ENCODE results near the gene ZNF853. TPM values are rescaled to one million over a fixed set of nuclear protein-coding genes. Genes with fewer than 3 reads are reported as not detected.
A peak's percentile ranks its signal among the peaks of the same experiment; 100 is the strongest.
"Not testable (repeated sequence)": the region's sequence is repeated elsewhere in the genome, so short reads cannot be mapped to it uniquely, and the experiment has no call there.

The ZNF853 gene
- under 1 TPM; 0.18 to 0.23 TPM for total RNA-seq

DNA sequence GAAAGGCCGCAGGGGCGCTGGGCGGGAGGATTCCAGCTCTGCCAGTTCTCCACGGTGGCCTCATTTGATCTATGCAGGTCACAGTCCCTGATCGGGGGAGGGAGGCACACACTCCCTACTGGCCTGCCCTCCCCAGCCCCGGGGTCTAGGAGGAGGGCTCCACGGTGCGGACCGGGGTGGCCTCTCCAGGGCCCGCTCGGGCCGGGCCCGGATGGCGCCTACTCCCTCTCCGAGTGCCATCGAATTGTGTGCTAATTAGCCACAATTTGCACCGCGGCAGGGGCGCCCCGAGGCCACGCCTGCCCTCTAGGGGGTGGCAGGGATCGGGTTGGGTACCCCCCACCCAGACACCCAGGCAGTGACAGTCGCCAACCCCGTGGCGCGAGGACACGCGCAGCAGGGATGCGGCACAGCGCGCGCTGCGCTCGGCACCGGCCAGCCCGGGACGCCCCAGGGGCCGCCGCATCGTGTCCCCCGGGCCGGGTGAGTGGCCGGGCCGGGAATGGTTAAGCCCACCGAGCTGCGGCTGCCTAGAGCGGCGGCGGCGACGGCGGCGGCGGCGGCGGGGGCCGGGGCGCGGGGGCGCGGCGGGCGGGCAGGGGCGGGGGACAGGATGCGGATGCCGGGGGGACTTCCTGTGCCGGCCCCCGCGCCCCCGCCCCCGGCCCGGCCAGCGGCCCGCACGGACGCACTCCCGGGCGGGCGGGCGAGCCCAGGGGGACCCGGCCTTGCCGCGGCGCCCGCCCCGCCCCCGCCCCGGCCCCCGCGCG, at the start of gene ZNF853:
TSS of gene ZNF853 (plus strand) at position 658 of the 770 bp plus-strand sequence. CDS start 565 bp downstream, outside the sequence.
- Mint-ChIP-seq H3K27me3 (peaks cover 37% of the 10 kb centered on the region), H3K36me3 (ENCODE audit: low read depth) (peaks cover 2% of the 10 kb centered on the region), H3K4me3 (peak within 1 kb of the TSS; percentile 38), H3K4me1 (peaks cover 13% of the 10 kb centered on the region), H3K9me3 (no peaks in the 10 kb centered on the region), H3K27ac (no peak within 1 kb of the TSS)
- ChIA-PET POLR2A (interaction anchor here (1.9 kb wide), 1 partner anchor 25 kb away, joined by 4 read pairs; the partner anchor contains the start of gene INTS15), CTCF (no interaction called here)
- no peak for DNase-seq

- CTCF ChIA-PET: no interaction called here
- H3K27me3 Mint-ChIP-seq: peaks cover 5% of the 10 kb centered on the region
- H3K9me3 Mint-ChIP-seq: no peaks in the 10 kb centered on the region
- H3K4me3 Mint-ChIP-seq: no peak overlapping the region
- no peak for DNase-seq
- POLR2A ChIA-PET: no interaction called here
- no peaks in the 10 kb centered on the region for H3K36me3 Mint-ChIP-seq (ENCODE audit: low read depth)
- no peak overlapping the region for H3K27ac Mint-ChIP-seq
- H3K4me1 Mint-ChIP-seq: no peaks in the 10 kb centered on the region
Observed at GRCh38 chr7:6565655-6566054, 49.8 kb upstream of the ZNF853 start.

GRCh38 chr7:6567886-6568285, 47.5 kb upstream of the ZNF853 start:
- no peak overlapping the region for H3K4me3 Mint-ChIP-seq
- ChIA-PET POLR2A (no interaction called here), CTCF (interaction anchor here (1.3 kb wide), 1 partner anchor 9 kb away, joined by 8 read pairs; no protein-coding TSS in a partner anchor)
- no peak for DNase-seq
- no peaks in the 10 kb centered on the region for H3K9me3 Mint-ChIP-seq
- H3K36me3 Mint-ChIP-seq (ENCODE audit: low read depth): no peaks in the 10 kb centered on the region
- H3K4me1 Mint-ChIP-seq: no peaks in the 10 kb centered on the region
- peaks cover 5% of the 10 kb centered on the region for H3K27me3 Mint-ChIP-seq
- no peak overlapping the region for H3K27ac Mint-ChIP-seq

DNA sequence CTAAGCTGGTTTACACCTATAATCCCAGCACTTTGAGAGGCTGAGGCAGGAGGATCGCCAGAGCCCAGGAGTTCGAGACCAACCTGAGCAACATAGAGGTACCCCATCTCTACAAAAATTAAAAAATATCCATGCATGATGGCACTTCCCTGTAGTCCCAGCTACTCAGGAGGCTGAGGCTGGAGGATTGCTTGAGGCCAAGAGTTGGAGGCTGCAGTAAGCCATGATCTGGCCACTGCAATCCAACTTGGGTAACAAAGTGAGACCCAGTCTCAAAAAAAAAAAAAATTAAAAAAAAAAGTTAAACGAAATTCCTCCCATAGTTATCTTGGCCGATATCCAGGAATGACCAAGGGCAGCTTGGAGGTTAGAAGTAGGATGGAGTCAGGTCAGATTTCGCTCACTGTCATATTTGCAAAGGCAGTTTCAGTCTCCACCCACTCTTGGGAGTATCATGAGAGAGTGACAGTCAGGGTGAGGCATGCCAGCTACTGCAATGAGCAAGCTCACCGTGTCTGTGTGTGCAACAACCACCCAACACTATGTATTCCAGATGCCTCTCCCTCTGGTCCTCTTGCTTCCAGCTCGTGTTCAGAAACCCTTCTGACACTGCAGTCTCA, 44.1 kb upstream of the ZNF853 start:
- Mint-ChIP-seq H3K4me3 (no peak overlapping the region), H3K27me3 (peaks cover 3% of the 10 kb centered on the region), H3K27ac (no peak overlapping the region), H3K9me3 (no peaks in the 10 kb centered on the region), H3K4me1 (peaks cover 4% of the 10 kb centered on the region), H3K36me3 (ENCODE audit: low read depth) (no peaks in the 10 kb centered on the region)
- no peak for DNase-seq
- ChIA-PET POLR2A (interaction anchor here (0.7 to 1.1 kb wide), 2 partner anchors 10 to 18 kb away, joined by 3 to 4 read pairs; partner anchors contain the start of gene INTS15), CTCF (interaction anchor here (0.6 to 1.1 kb wide), 3 partner anchors 12 to 86 kb away, joined by 3 to 6 read pairs (median 3); no protein-coding TSS in a partner anchor)

GRCh38 chr7:6575281-6576023, 40.0 kb upstream of the ZNF853 start:
- no peaks in the 10 kb centered on the region for H3K9me3 Mint-ChIP-seq
- ChIA-PET CTCF (interaction anchor here (0.6 to 4.4 kb wide), 6 partner anchors 15 to 1414 kb away, joined by 3 to 30 read pairs (median 4); partner anchors contain the start of gene INTS15), POLR2A (interaction anchor here (4.2 kb wide), 1 partner anchor 14 kb away, joined by 49 read pairs; the partner anchor contains the start of gene INTS15)
- DNase-seq: no peak
- peak overlapping the region; percentile 40 for H3K27ac Mint-ChIP-seq
- H3K4me1 Mint-ChIP-seq: peaks cover 21% of the 10 kb centered on the region
- H3K36me3 Mint-ChIP-seq (ENCODE audit: low read depth): peaks cover 3% of the 10 kb centered on the region
- no peaks in the 10 kb centered on the region for H3K27me3 Mint-ChIP-seq
- peak overlapping the region; percentile 31 for H3K4me3 Mint-ChIP-seq

- CTCF ChIA-PET: interaction anchor here (0.6 to 4.4 kb wide), 3 partner anchors 14 to 17 kb away, joined by 3 to 30 read pairs (median 3); partner anchors contain the start of gene INTS15
- DNase-seq: no peak
- peak overlapping the region; percentile 40 for H3K27ac Mint-ChIP-seq
- no peaks in the 10 kb centered on the region for H3K9me3 Mint-ChIP-seq
- no peaks in the 10 kb centered on the region for H3K27me3 Mint-ChIP-seq
- H3K4me1 Mint-ChIP-seq: peaks cover 26% of the 10 kb centered on the region
- POLR2A ChIA-PET: interaction anchor here (1.2 to 4.2 kb wide), 2 partner anchors 13 to 51 kb away, joined by 3 to 49 read pairs; partner anchors contain the start of gene INTS15
- peaks cover 10% of the 10 kb centered on the region for H3K36me3 Mint-ChIP-seq (ENCODE audit: low read depth)
- peak overlapping the region; percentile 73 for H3K4me3 Mint-ChIP-seq
Observed at GRCh38 chr7:6576024-6576866, 39.2 kb upstream of the ZNF853 start.

GRCh38 chr7:6576867-6577368, 38.5 kb upstream of the ZNF853 start:
- not testable (repeated sequence) for H3K9me3 Mint-ChIP-seq, H3K27me3 Mint-ChIP-seq, DNase-seq
- ChIA-PET CTCF (interaction anchor here (0.8 to 4.4 kb wide), 3 partner anchors 13 to 60 kb away, joined by 3 to 30 read pairs (median 4); partner anchors contain the start of gene INTS15), POLR2A (interaction anchor here (0.8 to 4.2 kb wide), 5 partner anchors 13 to 62 kb away, joined by 3 to 49 read pairs (median 3); partner anchors contain the start of gene INTS15)
- peak overlapping the region; percentile 84 for H3K4me3 Mint-ChIP-seq
- H3K36me3 Mint-ChIP-seq (ENCODE audit: low read depth): peaks cover 17% of the 10 kb centered on the region
- peaks cover 33% of the 10 kb centered on the region for H3K4me1 Mint-ChIP-seq
- peak overlapping the region; percentile 66 for H3K27ac Mint-ChIP-seq

GRCh38 chr7:6577369-6578113, 37.9 kb upstream of the ZNF853 start, which contains the start of gene ZDHHC4:
TSS of gene ZDHHC4 (plus strand) at chr7:6577454. CDS start at chr7:6580562, 3,108 bp downstream.
- peak; percentile 88 for DNase-seq
- ChIA-PET POLR2A (interaction anchor here (0.8 to 4.2 kb wide), 5 partner anchors 12 to 71 kb away, joined by 3 to 49 read pairs (median 3); partner anchors contain the start of gene INTS15), CTCF (interaction anchor here (0.7 to 4.4 kb wide), 5 partner anchors 11 to 129 kb away, joined by 3 to 30 read pairs (median 4); partner anchors contain the start of gene INTS15)
- Mint-ChIP-seq H3K9me3 (no peaks in the 10 kb centered on the region), H3K4me1 (peaks cover 37% of the 10 kb centered on the region), H3K36me3 (ENCODE audit: low read depth) (peaks cover 23% of the 10 kb centered on the region), H3K4me3 (peak within 1 kb of the TSS; percentile 84), H3K27me3 (no peaks in the 10 kb centered on the region), H3K27ac (peak within 1 kb of the TSS; percentile 86)

DNA sequence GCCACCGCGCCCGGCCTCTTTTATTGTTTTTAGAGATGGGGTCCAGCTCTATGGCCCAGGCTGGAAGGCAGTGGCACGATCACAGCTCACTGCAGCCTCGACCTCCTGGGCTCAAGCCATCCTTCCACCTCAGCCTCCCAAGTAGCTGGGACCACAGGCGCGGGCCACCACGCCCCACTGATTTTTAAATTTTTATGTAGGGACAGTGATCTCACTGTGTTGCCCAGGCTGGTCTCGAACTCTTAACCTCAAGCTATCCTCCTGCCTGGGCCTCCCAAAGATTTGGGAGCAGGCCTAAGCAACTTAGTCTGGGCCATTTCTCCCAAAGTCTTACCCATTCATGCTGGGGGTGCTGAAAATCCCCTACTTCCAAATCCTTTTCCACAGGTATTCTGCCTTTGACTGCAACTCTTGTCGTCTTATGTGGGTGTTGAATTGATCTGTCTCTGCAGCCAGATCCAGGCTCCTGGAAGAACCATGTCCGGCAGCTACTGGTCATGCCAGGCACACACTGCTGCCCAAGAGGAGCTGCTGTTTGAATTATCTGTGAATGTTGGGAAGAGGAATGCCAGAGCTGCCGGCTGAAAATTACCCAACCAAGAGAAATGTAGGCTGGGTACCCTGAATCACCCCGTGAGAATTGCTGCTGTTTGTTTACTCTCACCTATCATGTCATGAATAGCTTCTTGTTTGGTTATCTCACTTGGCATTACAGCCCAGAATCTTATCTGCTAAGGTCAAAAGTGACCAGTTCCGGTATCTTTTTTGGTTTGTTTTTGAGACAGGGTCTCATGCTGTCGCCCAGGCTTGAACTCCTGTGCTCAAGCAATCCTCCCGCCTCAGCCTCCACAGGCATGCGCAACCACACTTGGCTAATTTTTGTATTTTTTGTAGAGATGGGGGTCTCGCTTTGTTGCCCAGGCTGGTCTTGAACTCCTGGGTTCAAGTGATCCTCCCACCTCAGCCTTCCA, 37.0 kb upstream of the ZNF853 start:
- CTCF ChIA-PET: interaction anchor here (0.7 to 4.4 kb wide), 4 partner anchors 10 to 130 kb away, joined by 3 to 30 read pairs (median 4); partner anchors contain the start of gene INTS15
- no peaks in the 10 kb centered on the region for H3K27me3 Mint-ChIP-seq

DNA sequence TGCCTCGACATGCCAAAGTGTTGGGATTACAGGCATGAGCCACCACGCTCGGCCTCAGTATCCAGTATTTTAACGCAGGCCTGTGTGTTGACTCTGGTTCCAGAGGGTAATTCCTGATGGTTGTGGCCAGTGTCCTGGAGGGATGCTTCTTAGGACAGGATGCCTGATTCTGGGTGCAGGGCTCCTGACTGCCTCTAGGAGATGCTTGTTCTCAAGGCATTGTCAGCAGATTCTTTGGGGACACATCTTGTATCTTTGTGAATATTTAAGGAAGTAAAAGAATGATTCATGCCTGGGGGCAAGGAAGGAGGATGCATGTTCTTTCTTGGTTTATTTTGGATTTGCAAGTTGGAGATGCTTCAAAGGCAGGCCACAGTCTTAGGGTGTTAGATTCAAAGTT, 36.0 kb upstream of the ZNF853 start:
- no peak for DNase-seq
- Mint-ChIP-seq H3K36me3 (ENCODE audit: low read depth) (peaks cover 30% of the 10 kb centered on the region), H3K4me1 (peaks cover 37% of the 10 kb centered on the region), H3K9me3 (no peaks in the 10 kb centered on the region), H3K27ac (no peak overlapping the region), H3K4me3 (no peak overlapping the region), H3K27me3 (no peaks in the 10 kb centered on the region)
- ChIA-PET CTCF (no interaction called here), POLR2A (no interaction called here)

More for the DNA sequence above, 37.0 kb upstream of the ZNF853 start:
- Mint-ChIP-seq H3K36me3 (ENCODE audit: low read depth) (peaks cover 24% of the 10 kb centered on the region), H3K4me3 (peak overlapping the region; percentile 84), H3K27ac (peak overlapping the region; percentile 86), H3K4me1 (peaks cover 37% of the 10 kb centered on the region), H3K9me3 (no peaks in the 10 kb centered on the region)
- POLR2A ChIA-PET: interaction anchor here (0.8 to 4.2 kb wide), 5 partner anchors 11 to 71 kb away, joined by 3 to 49 read pairs (median 3); partner anchors contain the start of gene INTS15
- no peak for DNase-seq

Measured in activated CD4-positive, alpha-beta memory T cell treated with anti-CD3 and anti-CD28 coated beads, Interleukin-2, amount 10 ng/mL, durations not matched to agents 7 days and 5 days (primary cell).